Activated CD8-positive, alpha-beta memory T cell treated with anti-CD3 and anti-CD28 coated beads, Interleukin-2, amount 50 U/mL, for 1 hour (primary cell): ENCODE results near the gene BMPER.

Experiments used
- DNase-seq: peaks from one replicate; pipeline ENCODE4 v3.0.0-alpha.2; 2020; ENCODE audit errors: extremely low read depth

Gene BMPER

GRCh38 chr7:34177476-34177875 lies 272.1 kb downstream of the BMPER start:
- no peak for DNase-seq

DNA sequence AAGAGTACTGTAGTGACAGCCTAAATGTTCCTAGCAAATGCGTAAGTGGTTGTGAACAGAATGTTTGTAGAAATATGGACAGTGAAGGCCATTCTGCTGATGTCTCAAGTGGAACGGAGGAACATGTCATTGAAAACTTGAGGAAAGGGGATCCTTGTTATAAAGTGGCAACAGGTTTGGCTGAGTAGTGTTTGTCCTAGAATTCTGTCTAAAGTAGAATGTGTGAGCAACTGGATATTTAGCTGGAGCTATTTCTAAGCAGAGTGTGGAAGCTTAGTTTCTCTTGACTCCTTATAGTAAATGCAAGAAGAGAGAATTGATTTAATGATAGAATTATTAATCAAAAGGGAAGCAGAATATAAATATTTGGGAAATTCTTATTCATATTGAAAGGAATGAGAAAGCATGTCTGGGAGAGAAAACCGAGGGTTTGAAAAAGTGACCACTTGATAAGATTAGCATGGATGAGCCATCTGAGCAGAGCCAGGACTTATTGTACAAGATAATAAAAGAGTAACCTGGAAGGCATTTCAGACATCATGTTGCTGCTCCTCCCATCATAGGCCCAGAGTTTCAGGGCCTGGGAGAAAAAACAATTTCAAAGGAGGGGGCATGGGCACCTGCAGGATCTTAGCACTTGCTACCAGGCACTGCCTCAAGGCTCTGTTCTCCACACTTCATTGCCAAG lies 276.1 kb downstream of the BMPER start:
- no peak for DNase-seq

GRCh38 chr7:34184466-34184865 lies 279.1 kb downstream of the BMPER start:
- DNase-seq = no peak

- DNase-seq = no peak
Observed at GRCh38 chr7:34187798-34188307, 282.5 kb downstream of the BMPER start.

DNA sequence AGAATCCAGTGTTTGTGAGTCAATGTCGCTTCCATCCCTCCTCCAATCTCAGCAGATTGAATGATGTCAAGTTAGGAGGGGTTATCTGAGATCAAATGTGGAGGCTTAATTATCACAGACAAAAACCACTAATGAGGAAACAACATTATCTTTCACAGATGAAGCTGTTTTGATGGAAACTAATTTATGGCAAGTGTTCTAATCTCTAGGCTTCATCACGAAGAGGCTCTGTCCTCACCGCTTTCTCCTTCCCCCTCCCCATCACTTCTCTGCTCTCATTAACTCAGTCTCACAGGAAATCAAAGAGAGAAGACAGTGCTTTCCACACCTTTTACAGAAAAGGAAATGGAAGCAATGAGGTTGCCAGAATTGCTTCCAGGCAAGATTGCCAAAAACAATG lies 283.7 kb downstream of the BMPER start:
- no peak for DNase-seq

- DNase-seq = no peak
Observed at GRCh38 chr7:34190299-34190698, 285.0 kb downstream of the BMPER start.

DNA sequence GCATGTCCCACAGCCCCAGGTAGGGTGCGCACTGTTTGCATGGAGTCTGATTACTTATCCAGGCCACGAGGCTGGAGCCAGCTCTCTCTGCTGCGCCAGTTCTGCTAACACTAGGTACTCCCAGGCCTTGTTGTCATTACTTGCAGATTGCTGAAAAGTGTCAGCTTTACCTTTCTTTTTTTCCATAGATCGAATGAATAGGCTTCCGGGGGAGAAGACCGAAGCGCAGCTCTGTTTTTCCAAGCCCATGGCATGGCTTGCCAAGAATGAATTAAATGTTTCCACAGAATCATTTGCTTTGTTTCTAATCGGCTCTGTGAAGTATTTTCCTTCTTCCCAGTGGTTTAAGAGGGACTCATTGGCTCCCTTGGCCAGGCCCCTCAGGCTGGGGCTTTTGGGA lies 285.8 kb downstream of the BMPER start:
- DNase-seq = no peak

GRCh38 chr7:34191771-34192479 lies 286.6 kb downstream of the BMPER start:
- no peak for DNase-seq

- DNase-seq = no peak
Observed at GRCh38 chr7:34192906-34193305, 287.6 kb downstream of the BMPER start.

DNA sequence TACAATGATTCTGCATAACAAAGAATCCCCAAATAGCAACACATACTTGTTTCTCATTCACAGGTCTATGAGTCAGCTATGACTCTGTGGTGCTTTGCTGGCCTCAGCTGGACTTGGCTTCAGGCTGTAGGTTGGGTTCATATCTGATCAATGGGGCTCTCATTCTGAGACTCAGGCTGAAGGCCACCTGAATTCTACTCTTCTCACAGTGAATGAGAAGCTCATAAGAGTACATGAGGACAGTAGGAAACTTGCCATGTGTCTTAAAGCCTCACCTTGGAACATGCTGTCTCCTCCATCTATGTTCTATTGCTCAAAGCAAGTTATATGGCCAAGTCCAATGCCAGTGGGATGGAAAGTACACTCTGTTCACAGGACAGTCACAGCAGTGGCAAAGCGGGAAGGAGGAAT lies 292.9 kb downstream of the BMPER start:
- DNase-seq = no peak
